ENCODE results near the gene CTRB2.

DNA sequence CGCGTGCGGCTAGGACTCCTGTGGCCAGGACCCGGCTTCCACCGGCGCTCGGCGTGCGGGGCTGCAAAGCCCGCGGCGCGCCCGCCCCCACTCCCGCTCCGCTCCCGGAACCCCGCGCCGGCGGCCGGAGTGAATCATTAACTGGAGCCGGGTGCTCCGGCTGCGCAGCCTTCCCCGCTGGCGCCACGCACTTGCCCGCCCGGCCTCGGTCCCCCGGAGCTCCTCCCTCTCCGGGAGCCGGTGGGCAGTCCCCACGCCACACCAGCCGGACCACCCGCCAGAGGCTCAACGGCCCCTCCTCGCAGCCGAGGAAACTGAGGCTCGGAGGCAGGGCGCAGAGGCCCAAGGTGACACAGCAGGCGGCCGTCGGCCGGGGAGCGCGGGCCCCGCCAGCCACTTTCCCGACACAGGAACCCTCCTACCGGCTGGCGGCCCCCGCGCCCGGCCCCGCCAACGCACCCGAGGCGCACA, 43.9 kb upstream of the CTRB2 start:
- TF ChIP-seq, protein P1, sequence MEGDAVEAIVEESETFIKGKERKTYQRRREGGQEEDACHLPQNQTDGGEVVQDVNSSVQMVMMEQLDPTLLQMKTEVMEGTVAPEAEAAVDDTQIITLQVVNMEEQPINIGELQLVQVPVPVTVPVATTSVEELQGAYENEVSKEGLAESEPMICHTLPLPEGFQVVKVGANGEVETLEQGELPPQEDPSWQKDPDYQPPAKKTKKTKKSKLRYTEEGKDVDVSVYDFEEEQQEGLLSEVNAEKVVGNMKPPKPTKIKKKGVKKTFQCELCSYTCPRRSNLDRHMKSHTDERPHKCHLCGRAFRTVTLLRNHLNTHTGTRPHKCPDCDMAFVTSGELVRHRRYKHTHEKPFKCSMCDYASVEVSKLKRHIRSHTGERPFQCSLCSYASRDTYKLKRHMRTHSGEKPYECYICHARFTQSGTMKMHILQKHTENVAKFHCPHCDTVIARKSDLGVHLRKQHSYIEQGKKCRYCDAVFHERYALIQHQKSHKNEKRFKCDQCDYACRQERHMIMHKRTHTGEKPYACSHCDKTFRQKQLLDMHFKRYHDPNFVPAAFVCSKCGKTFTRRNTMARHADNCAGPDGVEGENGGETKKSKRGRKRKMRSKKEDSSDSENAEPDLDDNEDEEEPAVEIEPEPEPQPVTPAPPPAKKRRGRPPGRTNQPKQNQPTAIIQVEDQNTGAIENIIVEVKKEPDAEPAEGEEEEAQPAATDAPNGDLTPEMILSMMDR (IDR thresholded peaks at IDR 0.05), result no peak
- peak; percentile 24 for TF ChIP-seq EZH2phosphoT487 (IDR thresholded peaks at IDR 0.05)

Measured in neural progenitor cell (in vitro differentiated cells).